ENCODE data around the gene STKLD1. TPM values are rescaled to one million over a fixed set of nuclear protein-coding genes. Genes with fewer than 3 reads are reported as not detected.
"Not testable (repeated sequence)": the region's sequence is repeated elsewhere in the genome, so short reads cannot be mapped to it uniquely, and the experiment has no call there.

Gene STKLD1
- total RNA-seq, 1 donor = 0.72 TPM

DNA sequence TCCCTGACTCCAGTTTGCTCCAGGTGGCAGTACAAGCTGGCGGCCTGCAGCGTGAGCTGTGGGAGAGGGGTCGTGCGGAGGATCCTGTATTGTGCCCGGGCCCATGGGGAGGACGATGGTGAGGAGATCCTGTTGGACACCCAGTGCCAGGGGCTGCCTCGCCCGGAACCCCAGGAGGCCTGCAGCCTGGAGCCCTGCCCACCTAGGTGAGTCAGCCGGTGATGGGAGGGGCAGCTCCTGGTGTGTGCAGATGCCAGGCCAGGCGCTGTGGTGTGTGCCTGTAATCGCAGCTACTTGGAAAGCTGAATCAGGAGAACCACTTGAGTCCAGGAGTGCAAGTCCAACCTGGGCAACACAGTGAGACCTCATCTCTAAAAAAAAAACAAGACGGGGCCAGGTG lies 73.6 kb downstream of the STKLD1 start:
- Histone ChIP-seq H3K27me3 (ENCODE audit: insufficient read depth, low read length) (no peaks in the 10 kb centered on the region), H3K4me1 (ENCODE audit: insufficient read depth, low read length) (no peaks in the 10 kb centered on the region), H3K4me2 (ENCODE audit: insufficient read depth, low read length) (no peak overlapping the region), H3K9me3 (ENCODE audit: low read depth, low read length) (no peaks in the 10 kb centered on the region), H2AFZ (ENCODE audit: low read length) (no peak overlapping the region), H3K79me2 (ENCODE audit: insufficient read depth, low read length) (no peaks in the 10 kb centered on the region), H3K27ac (ENCODE audit: low read depth, low read length) (no peak overlapping the region), H3K4me3 (ENCODE audit: insufficient read depth, low read length) (no peak overlapping the region), H4K20me1 (ENCODE audit: insufficient read depth, low read length) (no peaks in the 10 kb centered on the region), H3K36me3 (ENCODE audit: insufficient read depth, low read length) (no peaks in the 10 kb centered on the region)
- TF ChIP-seq, protein P1, sequence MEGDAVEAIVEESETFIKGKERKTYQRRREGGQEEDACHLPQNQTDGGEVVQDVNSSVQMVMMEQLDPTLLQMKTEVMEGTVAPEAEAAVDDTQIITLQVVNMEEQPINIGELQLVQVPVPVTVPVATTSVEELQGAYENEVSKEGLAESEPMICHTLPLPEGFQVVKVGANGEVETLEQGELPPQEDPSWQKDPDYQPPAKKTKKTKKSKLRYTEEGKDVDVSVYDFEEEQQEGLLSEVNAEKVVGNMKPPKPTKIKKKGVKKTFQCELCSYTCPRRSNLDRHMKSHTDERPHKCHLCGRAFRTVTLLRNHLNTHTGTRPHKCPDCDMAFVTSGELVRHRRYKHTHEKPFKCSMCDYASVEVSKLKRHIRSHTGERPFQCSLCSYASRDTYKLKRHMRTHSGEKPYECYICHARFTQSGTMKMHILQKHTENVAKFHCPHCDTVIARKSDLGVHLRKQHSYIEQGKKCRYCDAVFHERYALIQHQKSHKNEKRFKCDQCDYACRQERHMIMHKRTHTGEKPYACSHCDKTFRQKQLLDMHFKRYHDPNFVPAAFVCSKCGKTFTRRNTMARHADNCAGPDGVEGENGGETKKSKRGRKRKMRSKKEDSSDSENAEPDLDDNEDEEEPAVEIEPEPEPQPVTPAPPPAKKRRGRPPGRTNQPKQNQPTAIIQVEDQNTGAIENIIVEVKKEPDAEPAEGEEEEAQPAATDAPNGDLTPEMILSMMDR (IDR thresholded peaks at IDR 0.05; ENCODE audit: extremely low read depth, low read depth, low read length) = no peak
- DNase-seq (ENCODE audit: insufficient read length, low spot score, missing footprints) = no peak

DNA sequence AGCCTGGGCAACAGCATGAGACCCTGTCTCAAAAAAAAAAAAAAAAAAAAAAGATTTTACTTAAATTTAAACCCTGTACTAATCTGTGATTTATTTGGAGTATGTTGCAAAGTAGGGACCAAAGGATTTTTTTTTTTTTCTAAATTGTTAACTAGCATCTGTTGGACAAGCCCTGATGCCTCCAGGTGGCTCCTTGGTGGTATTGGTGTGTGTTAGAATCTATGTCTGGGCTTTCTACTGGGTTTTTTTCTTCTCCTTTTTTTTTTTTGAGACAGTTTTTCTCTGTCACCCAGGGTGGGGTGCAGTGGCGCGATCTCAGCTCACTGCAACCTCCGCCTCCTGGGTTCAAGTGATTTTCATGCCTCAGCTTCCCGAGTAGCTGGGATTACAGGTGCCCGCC lies 75.7 kb downstream of the STKLD1 start:
- not testable (repeated sequence) for DNase-seq (ENCODE audit: insufficient read length, low spot score, missing footprints); H2AFZ ChIP-seq (ENCODE audit: low read length); H3K79me2 ChIP-seq (ENCODE audit: insufficient read depth, low read length); H3K27ac ChIP-seq (ENCODE audit: low read depth, low read length); H3K27me3 ChIP-seq (ENCODE audit: insufficient read depth, low read length); H3K4me3 ChIP-seq (ENCODE audit: insufficient read depth, low read length); H3K4me2 ChIP-seq (ENCODE audit: insufficient read depth, low read length); H3K9me3 ChIP-seq (ENCODE audit: low read depth, low read length); H3K4me1 ChIP-seq (ENCODE audit: insufficient read depth, low read length); H3K36me3 ChIP-seq (ENCODE audit: insufficient read depth, low read length); H4K20me1 ChIP-seq (ENCODE audit: insufficient read depth, low read length)

DNA sequence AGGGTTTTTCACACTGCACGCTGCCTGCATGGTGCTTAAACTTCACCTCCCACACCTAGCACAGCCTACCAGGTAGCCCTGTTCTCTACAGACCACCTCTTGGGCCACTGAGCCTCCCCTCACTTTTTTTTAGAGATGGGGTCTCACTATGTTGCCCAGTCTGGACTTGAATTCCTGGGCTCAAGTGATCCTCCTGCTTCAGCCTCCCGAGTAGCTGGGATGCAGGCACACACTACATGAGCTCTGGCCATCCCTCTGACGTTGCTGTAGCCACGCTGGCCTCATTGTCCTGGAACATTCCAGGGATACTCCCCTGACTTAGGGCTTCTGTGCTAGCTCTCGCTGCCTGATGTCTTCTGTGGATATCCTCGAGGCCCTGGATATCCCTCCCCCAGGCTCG lies 76.4 kb downstream of the STKLD1 start:
- no peaks in the 10 kb centered on the region for H3K79me2 ChIP-seq (ENCODE audit: insufficient read depth, low read length)
- H3K36me3 ChIP-seq (ENCODE audit: insufficient read depth, low read length) = no peaks in the 10 kb centered on the region
- TF ChIP-seq, protein P1 (IDR thresholded peaks at IDR 0.05; ENCODE audit: extremely low read depth, low read depth, low read length) = no peak
- no peak for DNase-seq (ENCODE audit: insufficient read length, low spot score, missing footprints)
- no peak overlapping the region for H3K4me3 ChIP-seq (ENCODE audit: insufficient read depth, low read length)
- no peaks in the 10 kb centered on the region for H3K9me3 ChIP-seq (ENCODE audit: low read depth, low read length)
- no peaks in the 10 kb centered on the region for H3K27me3 ChIP-seq (ENCODE audit: insufficient read depth, low read length)
- no peak overlapping the region for H3K27ac ChIP-seq (ENCODE audit: low read depth, low read length)
- H4K20me1 ChIP-seq (ENCODE audit: insufficient read depth, low read length) = no peaks in the 10 kb centered on the region
- no peak overlapping the region for H3K4me2 ChIP-seq (ENCODE audit: insufficient read depth, low read length)
- no peak overlapping the region for H2AFZ ChIP-seq (ENCODE audit: low read length)
- H3K4me1 ChIP-seq (ENCODE audit: insufficient read depth, low read length) = no peaks in the 10 kb centered on the region

DNA sequence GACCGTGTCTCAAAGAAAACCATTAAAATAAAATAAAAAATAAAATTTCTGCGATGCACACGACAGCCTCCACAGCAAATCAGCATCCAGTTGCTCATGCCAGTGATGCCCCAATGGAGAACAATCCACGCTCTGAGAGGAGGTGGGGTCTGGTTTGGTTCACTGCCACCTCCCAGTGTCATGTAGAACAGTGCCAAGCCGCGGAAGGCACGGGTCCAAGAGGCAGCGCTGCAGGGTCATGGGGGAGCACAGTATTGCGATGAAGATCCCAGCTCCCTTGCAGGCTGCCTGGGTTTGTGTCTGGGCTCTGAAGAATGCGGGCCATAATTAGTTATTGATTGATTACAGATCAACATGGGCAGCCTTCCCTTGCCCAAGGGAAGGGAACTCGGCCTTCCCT lies 77.5 kb downstream of the STKLD1 start:
- Histone ChIP-seq H3K4me2 (ENCODE audit: insufficient read depth, low read length) (no peak overlapping the region), H3K4me3 (ENCODE audit: insufficient read depth, low read length) (no peak overlapping the region), H3K4me1 (ENCODE audit: insufficient read depth, low read length) (no peaks in the 10 kb centered on the region), H2AFZ (ENCODE audit: low read length) (no peak overlapping the region), H3K27me3 (ENCODE audit: insufficient read depth, low read length) (no peaks in the 10 kb centered on the region), H3K27ac (ENCODE audit: low read depth, low read length) (no peak overlapping the region), H3K9me3 (ENCODE audit: low read depth, low read length) (no peaks in the 10 kb centered on the region), H3K36me3 (ENCODE audit: insufficient read depth, low read length) (no peaks in the 10 kb centered on the region), H4K20me1 (ENCODE audit: insufficient read depth, low read length) (no peaks in the 10 kb centered on the region), H3K79me2 (ENCODE audit: insufficient read depth, low read length) (no peaks in the 10 kb centered on the region)
- no peak for DNase-seq (ENCODE audit: insufficient read length, low spot score, missing footprints)
- TF ChIP-seq, protein P1 (IDR thresholded peaks at IDR 0.05; ENCODE audit: extremely low read depth, low read depth, low read length) = no peak
